ENCODE measurements around the gene CHMP6.
A peak's percentile ranks its signal among the peaks of the same experiment; 100 is the strongest.

Gene CHMP6

DNA sequence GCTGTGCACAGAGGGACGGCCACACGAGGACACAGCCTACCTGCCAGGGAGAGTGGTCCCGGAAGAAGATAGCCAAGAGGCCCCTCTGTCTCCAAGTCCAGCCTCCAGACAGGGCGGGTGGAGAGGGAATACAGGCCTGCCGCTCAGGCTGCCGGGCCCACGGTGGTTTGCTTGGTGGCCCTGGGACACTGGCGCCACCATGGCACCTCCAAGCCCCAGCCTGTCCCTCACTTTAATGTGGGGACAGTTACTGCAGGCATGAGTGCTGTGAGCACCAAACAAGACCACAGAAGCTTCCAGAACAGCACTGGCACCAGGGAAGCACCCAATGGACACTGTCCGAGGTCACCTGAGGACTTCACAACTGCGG, 22.0 kb upstream of the CHMP6 start:
- no peak for TF ChIP-seq CTCF (IDR thresholded peaks at IDR 0.05; ENCODE audit: extremely low read depth, missing control alignments)

GRCh38 chr17:80970044-80970761, 21.4 kb upstream of the CHMP6 start:
- DNase-seq (ENCODE audit: low spot score): peak; percentile 87
- TF ChIP-seq CTCF (IDR thresholded peaks at IDR 0.05; ENCODE audit: extremely low read depth, missing control alignments): peak; percentile 40

More for the DNA sequence above, 22.0 kb upstream of the CHMP6 start:
- no peak for DNase-seq (ENCODE audit: low spot score)

DNA sequence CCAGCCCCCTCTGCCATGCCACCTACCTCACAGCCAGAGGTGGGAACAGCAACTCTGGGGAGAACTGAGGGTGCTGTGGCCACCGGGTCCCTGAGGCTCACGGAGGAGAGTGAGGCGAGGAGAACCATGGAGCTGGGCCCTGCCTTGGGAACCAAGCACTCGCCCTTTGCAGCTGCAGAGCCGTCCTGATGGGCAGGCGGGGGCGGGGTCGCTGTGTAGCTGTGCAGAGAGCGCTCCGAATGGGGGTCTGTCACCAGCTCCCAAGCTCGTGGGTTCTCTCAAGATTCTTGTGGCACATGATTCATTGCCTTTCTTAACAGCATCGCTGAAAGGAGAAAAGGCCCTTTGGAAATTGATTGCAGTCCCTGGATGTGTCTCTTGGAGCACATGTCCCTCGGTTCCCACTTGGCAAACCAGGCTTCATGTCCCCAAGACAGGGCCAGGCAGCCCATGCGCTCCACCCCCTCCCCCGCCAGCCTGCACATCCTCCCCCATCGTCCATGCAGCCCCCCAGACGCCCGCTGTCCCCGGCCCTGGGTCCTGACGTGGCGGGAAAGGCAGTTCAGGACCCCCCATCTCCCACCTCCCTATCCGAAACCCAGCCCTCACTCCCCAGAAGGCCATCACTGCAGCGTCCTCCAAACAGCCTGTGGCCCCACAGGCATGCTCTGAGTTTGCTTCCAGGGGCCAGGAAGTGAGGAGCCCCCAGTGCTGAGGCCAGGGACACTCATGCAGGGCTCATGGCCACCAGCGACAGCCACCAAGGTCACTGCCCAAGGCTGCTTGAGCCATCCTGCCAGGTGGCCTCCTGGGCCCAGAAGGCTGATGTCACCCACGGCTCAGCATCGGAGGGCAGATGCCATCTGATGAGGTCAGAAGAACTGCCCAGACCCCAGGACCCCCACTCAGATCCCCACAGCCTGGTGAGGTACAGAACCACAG, 20.6 kb upstream of the CHMP6 start:
- DNase-seq (ENCODE audit: low spot score): no peak
- no peak for TF ChIP-seq CTCF (IDR thresholded peaks at IDR 0.05; ENCODE audit: extremely low read depth, missing control alignments)

- DNase-seq (ENCODE audit: low spot score): no peak
- TF ChIP-seq CTCF (IDR thresholded peaks at IDR 0.05; ENCODE audit: extremely low read depth, missing control alignments): no peak
Measured at GRCh38 chr17:80971704-80972304, 19.8 kb upstream of the CHMP6 start.

DNA sequence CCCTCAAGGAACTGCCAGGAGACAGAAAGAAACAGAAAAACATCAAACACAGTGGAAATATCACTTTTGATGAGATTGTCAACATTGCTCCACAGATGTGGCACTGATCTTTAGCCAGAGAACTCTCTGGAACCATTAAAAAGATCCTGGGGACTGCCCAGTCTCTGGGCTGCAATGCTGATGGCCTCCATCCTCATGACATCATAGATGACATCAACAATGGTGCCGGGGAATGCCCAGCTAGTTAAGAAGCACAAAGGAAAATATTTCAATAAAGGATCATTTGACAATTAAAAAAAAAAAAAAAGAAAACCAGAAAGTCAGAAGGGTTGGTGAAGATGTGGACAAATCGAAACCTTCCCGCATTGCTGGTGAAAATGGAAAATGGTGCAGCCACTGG, 14.9 kb upstream of the CHMP6 start:
- DNase-seq (ENCODE audit: low spot score): no peak
- TF ChIP-seq CTCF (IDR thresholded peaks at IDR 0.05; ENCODE audit: extremely low read depth, missing control alignments): no peak

DNA sequence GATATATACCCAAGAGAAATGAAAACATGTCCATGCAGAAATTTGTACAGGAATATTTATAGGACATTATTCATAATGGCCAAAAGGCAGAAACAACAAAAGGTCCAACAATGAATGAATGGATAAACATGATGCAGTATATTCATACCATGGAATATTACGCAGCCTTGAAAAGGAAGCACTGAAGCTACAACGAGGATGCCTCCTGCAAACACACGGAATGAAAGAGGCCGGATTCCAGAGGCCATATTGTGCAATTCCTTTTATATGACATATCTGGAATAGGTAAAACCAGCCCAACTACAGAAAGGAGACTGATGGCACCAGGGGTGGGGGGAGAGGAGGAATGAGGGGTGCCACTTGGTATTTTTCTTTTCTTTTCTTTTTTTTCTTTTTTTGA, 14.5 kb upstream of the CHMP6 start:
- no peak for TF ChIP-seq CTCF (IDR thresholded peaks at IDR 0.05; ENCODE audit: extremely low read depth, missing control alignments)

More for the DNA sequence above, 14.5 kb upstream of the CHMP6 start:
- no peak for DNase-seq (ENCODE audit: low spot score)

Measured in GM20000 (cell line).